SW480 (cell line): ENCODE data around the gene FOXP1.
A peak's percentile ranks its signal among the peaks of the same experiment; 100 is the strongest.
"Not testable (repeated sequence)": the region's sequence is repeated elsewhere in the genome, so short reads cannot be mapped to it uniquely, and the experiment has no call there.

ENCODE experiments used
- DNase-seq: peaks from one replicate; pipeline ENCODE4 v3.0.0-alpha.2; 2016; ENCODE audit warnings: low spot score

Gene FOXP1

DNA sequence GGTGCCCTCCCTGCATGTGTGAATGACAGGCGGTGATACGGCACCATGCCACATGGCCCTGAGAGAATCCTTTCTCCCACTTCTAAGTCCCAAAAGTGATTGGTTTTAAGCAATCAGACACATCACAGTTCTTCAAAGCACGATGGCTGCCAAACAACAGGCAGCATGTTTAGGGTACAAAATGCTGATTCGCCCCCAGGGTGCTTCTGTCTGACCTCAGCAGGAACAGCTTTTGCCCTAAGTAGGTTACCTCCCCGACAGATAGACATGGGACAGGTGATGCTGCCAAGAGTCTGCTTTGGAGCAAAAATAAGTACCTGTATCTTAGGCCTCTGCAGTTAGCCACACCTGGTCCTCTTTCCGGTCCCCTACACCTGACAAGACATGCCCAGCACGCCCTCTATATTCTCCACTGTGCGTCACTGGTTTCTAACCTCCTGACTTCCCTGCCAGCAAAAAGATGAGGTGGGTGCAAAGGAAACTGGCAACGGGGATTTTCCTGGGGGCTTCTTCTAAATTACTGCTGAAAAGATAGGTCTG, 549.8 kb downstream of the FOXP1 start:
- no peak for DNase-seq

DNA sequence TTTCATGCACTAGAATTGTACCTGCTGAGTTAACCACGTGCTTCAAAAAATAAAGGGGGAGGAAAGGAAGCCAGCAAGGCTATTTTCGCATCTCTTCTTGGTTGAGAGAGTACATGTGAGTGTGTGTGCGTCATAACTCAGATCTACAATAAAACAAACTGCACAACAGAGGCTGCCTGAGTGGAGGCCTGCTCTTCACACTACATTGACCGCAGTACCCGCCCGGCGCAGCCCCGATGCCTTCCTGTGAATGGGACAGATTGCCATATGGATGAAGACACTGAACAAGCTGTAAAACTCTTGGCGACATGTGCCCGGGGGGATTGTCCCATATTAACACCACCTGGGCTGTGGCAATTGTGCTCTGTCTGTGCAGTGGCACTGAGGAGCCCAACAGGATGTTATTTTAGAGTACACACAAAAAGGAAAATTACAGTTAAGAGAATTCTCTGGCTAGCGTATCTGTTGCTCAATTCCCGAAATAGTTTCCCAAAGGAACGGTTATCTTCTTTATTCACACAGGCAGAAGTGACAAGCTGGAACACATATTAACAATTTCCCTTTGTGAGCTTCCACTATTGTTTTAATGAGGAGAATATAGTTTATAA, 551.5 kb downstream of the FOXP1 start:
- DNase-seq = no peak

DNA sequence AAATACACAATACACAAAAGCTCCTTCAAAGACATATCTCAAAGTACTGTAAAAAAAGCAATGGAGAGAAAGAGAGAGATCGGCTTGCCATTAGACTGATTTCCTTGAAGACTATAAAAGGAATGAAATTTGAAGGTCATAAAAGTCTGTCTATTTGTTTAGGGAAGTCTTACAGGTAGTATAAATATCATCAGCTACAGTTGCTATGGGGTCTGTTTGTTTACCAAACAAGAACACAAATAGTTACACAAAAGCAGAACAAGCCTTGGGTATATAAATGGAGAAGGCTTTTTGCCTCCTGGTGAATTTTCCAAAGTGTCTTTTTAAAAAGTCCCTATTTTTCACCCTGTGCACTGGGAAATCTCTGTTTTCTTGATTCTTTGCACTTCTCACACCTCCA, 552.3 kb downstream of the FOXP1 start:
- DNase-seq = no peak

DNA sequence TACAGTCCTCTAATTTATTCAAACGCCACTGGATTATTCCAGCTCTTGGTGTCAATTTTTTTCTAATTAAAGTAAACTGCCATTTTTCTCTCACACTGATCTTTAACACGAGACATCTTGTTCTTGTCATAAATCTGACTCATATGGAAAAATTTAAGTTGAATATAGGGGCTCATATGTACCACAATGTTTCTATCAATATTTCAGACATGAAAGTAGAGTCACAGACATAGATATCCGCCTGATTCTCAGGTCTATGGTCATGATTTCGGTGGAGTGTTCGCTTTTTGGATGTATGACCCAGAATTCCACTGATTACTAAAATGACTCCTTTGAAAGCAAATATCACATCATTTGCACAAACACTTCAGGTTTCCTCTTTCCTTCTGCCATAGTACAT, 552.8 kb downstream of the FOXP1 start:
- no peak for DNase-seq

DNA sequence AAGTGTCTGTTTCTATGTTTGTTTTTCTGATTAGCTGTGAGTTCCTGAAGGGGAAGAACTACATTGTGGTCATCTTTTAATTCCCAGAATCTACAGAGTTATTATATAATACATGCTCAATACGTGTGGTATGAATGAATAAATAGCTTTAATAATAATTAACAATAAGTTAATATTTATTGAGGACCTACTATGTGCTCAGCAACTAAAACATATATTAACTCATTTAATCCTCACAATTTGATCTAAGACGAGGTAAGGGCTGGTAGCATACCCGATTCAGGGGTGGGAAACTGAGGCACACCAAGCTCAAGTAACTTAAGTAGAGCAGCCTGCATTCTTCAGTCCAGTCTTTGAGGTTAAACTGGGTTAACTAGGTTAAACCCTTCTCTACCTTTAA, 553.8 kb downstream of the FOXP1 start:
- DNase-seq = no peak

DNA sequence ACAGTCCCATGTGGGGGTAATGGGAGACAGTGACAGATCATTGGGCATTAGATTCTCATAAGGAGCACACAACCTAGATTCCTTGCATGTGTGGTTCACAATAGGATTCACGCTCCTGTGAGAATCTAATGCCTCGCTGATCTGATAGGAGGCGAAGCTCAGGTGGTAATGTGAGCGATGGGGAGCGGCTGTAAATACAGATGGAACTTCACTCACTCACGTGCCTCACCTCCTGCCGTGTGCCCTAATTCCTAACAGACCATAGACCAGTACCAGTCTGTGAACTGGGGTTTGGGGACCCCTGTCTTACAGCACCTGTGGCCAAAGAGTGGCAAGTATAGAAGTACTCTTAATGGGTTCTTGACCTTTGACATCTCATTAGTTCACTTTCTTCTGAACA, 554.7 kb downstream of the FOXP1 start:
- no peak for DNase-seq

DNA sequence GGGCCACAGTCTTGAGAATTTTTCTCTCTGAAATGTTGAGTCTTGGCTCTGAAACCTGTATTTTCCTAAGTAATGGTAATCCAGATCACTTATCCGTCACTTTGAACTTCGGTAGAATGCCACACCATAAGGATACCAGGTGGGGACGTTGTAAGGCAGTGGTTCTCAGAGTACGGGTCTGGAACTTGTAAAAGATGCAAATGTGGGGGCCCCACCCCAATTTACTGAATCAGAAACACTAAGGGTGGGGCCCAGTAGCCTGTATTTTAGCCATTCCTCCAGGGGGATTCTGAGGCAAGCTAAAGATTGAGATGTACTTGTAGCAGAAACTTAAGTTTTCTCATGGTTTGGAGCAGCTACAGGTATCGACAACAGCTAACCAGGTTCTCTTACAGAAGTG, 555.3 kb downstream of the FOXP1 start:
- no peak for DNase-seq

DNA sequence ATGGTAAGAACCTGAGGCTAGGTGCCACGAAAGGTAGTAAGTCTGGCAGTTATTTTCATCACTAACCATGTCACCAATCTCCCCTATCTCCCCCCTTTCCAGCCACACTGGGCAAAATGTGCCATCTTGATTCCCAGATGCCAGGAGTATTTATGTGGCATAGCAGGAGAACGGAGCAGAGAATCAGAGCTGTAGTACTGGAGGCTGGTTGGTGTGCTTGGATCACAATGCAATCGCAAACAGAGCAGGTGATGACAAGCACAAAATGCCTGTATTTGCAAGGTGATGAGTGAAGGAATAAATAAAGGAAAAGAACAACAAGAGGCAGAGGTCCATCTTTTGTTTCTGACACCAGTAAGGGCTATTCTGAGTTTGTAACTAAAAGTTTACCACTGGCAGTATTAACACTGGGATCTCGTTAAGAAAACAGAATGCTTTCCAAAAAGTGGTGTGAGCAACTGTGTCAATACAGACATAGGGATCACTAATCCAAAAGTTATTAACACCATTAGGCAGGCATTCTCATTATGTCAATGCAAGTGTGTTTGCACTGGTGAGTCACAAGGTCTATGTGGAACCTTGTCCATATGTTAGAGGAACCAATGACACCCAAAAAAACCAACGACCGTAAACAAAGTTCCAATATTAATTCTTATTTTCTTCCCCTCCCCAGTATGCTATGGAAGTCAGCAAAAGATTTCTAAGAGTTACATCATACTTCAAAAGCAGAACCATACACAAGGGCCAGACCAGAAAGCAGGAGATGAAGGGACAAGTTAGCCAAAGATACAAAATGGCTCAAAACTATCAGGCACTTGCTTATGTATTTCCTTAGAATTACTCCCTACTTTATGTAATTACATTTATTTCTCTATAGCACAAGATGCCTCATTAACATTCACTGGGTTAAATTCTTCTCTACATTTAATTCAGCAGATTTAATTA, 556.6 kb downstream of the FOXP1 start:
- DNase-seq = peak; percentile 57

DNA sequence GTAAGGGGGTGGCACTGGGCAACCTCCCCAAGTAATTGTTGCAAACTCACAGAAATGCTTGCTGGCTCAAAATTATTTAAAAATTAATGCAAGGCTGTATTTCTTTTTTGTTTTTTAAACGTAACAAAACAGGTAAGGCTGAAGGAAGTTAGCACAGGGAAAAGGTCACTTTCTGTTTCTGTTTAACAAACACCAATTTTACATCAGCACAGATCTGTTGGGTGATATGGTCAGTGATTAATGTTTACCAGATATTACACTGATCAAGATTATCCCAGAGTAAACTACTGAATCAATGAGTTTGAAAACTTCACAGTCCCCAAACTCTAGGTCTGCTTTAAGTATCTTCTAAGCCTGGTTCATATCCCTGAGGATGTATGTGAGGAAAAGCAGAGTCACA, 558.0 kb downstream of the FOXP1 start:
- no peak for DNase-seq

DNA sequence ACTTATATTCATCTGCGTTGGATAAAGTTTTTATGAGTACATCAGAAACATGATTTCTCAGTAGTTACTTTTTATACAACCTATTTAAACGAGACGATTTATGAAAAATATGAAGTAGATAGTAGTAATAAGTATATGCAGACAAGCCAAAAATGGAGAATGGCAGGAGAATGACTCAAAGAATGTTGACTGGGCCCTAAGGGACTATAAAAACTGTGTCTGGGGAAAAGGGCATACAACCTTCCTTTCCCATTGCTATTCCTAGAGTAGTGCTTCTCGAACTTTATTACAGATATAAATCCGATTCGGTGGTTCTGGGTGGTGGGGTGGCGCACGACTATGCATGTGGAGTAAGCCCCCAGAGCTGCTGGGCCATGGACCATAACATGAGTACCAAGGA, 558.5 kb downstream of the FOXP1 start:
- no peak for DNase-seq

DNA sequence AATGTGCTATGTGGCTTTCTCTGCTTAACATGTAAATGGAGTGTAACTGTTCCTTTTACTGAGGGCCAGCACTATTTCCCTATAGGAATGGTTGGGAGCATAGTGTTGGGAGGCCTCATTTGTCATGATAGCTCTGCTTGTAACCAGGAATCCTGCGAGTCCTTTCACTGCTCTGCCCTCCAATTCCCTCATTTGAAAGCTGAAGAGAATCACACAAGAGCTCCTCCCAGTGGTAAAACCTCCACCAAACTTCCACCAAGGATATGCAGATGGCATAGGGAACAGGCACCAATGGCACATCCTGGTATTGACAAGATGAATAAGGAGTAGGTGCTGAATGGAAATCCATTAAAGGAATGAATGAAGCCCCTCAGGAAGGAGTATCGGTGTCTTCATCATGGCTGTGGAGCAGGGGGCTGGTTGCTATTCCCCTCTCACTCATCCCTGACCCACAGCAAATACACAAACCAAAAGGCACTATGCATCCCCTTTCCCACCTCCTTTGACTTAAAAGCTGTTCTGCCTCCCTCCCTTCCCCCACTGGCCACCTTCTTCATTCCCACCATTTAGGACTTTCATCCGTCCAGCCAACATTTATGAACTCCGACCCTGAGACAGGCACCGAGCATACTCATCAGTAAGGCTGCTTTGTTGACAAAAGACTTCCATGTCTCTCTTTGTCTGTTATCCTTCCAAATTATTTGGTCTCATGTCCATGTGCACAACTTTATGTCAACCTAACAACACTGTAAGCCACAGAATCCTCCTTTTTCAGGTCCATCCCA, 560.8 kb downstream of the FOXP1 start:
- DNase-seq = peak; percentile 7

DNA sequence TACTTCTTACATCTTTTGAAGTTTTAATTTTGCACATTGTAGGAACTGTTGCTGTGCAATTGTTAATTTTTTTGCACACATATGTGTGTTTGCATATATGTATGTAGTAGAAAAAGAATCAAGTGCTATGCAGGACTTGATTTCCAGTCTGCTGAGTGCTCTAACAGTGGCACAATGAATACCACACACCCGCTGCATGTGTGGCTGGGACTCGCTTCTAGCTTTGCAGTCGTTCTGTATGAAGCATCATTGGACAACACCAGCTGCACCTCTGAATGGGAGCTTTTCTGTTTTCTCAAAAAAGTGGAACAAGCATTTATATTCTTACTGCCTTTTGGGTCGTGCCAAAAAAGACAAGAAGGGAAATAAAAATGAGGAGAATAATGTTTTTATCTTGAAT, 564.7 kb downstream of the FOXP1 start:
- no peak for DNase-seq

DNA sequence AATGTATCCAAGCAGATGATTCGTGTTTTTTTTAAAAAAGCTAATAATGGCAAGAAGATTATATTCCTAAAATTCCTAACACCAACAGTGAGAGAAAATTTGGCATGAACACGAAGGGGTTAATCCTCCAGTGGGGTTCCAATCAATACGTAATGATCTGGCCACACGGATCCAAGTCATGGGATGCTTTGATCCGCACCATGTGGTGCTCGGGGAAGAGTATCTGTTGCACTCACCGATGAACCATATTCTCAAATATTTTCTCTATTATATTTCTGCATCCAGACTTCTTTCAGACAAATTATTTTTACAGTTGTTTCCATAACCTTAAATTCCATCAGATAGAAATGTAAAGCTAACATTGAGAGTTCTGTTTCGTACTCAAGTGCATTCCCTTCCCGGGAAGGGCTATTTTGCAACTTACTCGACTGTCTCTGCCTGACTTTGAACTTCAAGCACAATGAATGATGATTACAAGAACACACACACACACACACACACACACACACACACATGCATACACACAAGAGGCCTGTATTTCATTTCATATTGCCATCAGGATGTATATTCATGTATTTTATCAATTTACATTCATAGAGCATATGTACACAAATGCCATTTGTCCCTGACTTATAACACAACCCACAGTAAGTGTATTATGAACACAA, 567.2 kb downstream of the FOXP1 start:
- DNase-seq = no peak

DNA sequence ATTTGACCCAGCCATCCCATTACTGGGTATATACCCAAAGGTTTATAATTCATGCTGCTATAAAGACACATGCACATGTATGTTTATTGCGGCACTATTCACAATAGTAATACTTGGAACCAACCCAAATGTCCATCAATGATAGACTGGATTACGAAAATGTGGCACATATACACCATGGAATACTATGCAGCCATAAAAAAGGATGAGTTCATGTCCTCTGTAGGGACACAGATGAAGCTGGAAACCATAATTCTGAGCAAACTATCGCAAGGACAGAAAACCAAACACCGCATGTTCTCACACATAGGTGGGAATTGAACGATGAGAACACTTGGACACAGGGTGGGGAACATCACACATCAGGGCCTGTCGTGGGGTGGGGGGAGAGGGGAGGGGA, 568.9 kb downstream of the FOXP1 start:
- not testable (repeated sequence) for DNase-seq

DNA sequence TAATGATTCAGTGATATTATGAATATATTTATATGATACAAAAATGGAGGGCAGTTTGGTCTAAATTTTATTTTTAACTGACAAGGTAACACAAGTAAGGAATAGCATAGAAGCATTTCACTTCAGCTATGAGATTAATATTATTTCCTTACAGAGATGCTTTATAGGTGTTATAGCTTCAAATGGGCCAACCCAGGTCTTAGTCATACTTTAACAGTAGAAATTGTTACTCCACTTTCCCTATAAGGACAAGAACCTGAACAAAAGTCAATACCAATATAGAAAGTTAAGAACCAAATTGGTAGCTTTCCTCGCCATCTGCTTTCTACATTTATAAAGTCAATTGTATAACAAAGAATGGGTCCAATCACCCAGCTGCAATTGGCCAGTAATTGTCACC, 570.6 kb downstream of the FOXP1 start:
- DNase-seq = no peak

DNA sequence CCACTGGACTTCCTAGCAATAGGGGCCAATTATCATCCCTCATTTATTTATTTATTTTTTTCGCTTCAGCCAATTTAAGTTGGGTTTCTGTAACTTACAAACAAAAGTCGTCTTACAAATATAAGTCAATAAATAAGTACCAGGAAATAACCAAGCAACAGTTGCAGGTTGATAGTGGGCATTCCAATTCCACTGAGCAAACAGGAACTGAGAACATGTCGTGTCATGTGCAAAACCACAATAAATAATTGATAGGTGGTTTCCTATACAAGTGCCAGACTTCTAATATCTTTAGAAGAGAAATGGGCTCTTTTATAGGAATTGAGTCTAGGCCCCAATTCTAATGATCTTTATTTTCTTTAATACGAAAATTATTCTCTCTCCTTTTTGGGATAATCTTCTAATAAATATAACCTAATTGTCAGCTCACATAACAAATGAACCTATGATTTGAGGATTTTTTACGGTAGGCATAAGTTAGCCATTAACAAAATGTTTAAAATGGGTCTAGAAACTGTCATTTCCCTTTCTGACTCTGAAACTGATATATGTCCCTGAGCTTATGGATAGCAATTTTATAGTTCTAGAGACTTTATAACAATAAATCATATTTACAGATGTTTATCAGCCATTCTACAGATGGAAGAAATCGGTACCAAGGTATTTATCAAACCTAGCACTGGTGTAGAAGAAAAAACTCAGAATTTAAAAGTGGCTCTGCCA, 571.8 kb downstream of the FOXP1 start:
- peak; percentile 8 for DNase-seq

DNA sequence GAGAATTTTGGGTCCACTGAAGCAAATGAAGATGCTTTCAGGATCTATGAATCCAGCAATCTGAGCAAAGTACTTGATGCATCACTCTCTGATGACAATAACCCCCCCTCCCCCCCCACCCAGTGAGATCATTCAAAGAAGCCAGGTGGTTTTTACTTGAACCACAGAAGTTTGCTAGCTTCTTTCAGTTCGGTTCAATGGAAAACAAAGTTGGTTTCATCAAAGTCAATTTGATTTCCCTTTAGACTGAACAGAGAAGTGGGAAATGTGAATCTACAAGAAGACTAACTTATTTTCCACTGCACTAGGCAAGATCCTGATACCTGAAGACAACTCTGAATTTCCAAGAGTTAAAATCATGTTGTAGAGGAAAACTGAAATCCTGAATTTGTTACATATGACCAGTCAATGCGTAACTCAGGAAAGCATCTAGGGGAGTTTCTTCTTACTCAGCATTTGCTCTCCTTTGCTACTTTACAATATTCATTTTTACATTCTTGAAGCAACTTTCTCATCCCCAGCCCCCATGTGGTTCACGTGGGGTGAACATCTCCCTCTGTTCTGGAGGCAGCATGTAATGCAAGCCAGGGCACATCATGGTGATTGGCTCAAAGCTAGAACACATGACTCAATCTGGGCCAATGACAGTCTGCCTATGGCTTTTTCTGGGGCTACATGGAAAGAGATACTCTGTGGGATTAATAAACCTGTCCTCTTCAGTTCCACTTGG, 572.6 kb downstream of the FOXP1 start:
- DNase-seq = no peak

DNA sequence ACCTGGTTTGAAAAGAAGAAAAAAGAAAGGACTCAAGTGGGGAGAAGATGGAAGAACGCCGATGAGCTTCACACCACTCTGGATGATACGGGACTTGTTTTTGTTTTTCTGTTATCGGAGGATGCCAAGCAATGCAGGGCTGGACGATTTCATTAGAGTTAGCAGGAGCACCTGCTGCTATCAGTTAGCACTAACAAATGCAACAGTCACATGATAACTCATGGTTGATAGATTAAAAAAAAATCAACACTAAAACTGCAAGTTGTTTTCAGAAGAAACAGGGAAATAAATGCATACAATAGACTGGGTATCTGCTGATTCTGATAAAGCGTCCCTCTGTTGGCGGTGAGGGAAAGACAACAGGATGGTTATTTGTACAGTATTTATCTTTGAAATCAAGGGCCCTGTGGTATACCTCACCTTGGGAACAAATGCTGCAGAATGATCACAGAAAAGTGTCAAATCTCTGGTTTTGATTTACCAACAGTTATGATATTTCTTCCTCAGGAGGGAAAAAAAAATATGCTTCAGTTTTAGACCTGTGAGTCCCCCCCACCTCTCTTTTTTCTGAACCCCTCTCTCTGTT, 575.1 kb downstream of the FOXP1 start:
- no peak for DNase-seq

DNA sequence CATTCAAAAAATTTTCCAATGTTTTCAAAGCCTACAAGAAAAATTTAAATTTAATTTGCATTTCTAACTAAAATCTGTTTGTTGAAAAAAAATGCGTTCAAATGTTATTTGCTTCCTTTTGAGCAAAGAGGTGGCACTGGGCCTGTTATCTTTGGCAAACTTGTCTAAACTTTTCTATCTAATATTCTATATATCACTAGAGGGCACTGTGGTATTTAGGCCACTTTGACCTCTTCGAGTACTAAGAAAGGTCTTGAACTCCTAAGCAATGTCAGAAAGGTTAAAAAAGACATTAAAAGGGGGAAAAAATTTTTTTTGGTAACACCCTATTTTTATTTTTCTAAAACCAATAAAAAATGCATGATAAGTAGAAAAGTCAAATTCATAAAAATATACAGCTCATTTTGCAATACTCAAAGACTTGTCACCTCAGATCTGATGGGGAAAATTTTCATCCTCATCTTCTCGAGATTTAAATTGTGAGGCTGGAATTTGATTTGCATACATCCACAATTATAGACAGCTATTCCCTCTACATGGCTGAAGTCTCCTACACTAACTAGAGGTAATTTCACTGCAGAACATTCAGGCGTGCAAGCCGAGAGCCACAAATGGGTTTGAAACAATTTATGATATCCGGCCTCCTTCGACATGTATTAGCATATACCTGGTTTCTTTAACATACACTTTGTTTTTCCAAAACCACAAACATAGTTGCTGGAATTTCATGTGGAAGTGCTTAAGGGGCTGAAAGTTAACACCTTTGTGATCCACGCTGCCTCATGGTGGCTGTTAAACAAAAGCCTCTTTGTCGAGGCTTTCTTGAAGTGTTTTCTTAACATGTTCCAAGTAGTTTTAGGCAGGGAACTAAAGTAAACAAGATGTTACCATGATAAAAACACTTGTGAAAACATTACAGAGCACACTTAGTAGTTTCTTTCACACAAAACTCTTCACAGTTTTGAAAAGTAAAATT, 576.4 kb downstream of the FOXP1 start:
- peak; percentile 51 for DNase-seq
